PFSK-1 (cell line): Measurements from ENCODE around the gene NDUFAF3.

Experiments
- FOXP2 ChIP-seq: optimal IDR thresholded peaks from 2 replicates; pipeline ENCODE3; 2011; ENCODE audit warnings: borderline replicate concordance, control low read depth, inconsistent platforms; ENCODE audit not compliant: insufficient read depth; ENCODE audit errors: extremely low read length, extremely low read depth
- POLR2AphosphoS5 ChIP-seq: IDR thresholded peaks from 2 replicates; pipeline ENCODE4 v1.6.1; 2012; ENCODE audit warnings: low read depth, mild to moderate bottlenecking, control low read depth, low read length, moderate library complexity
- REST ChIP-seq, 2 experiments: IDR thresholded peaks; 2 replicates each; pipeline versions ENCODE4 v1.6.1 to v1.8.0; 2011 to 2012; ENCODE audit warnings: low read depth in 2 of 2, low read length in 2 of 2, control low read depth in 1 of 2, inconsistent platforms in 1 of 2, mild to moderate bottlenecking in 1 of 2, moderate library complexity in 1 of 2; ENCODE audit not compliant: insufficient read depth in 1 of 2

- TF ChIP-seq REST (IDR thresholded peaks at IDR 0.05; ENCODE audit: insufficient read depth in 1 of 2, low read depth in 2 of 2, low read length in 2 of 2) (no peak), POLR2AphosphoS5 (no peak), FOXP2 (no peak)
Measured at GRCh38 chr3:48997714-48998637, 23.9 kb upstream of the NDUFAF3 start.
